Measurements from ENCODE around the gene PHC2.

The PHC2 gene

GRCh38 chr1:33338048-33338439 is 92.9 kb downstream of the PHC2 start:
- no peak for DNase-seq (ENCODE audit: low read depth)
- TF ChIP-seq CTCF (IDR thresholded peaks at IDR 0.05; ENCODE audit: low read depth, low read length) (no peak), MAX (IDR thresholded peaks at IDR 0.05; ENCODE audit: low read depth, low read length) (no peak), MYC (IDR thresholded peaks at IDR 0.05; ENCODE audit: low read depth, low read length) (no peak), POLR2A (IDR thresholded peaks at IDR 0.05; ENCODE audit: extremely low read depth, insufficient read length) (no peak)
- no peak overlapping the region for H3K4me3 ChIP-seq (ENCODE audit: low read depth, low read length)

GRCh38 chr1:33337441-33337840 is 93.5 kb downstream of the PHC2 start:
- no peak overlapping the region for H3K4me3 ChIP-seq (ENCODE audit: low read depth, low read length)
- TF ChIP-seq POLR2A (IDR thresholded peaks at IDR 0.05; ENCODE audit: extremely low read depth, insufficient read length) (no peak), MAX (IDR thresholded peaks at IDR 0.05; ENCODE audit: low read depth, low read length) (no peak), MYC (IDR thresholded peaks at IDR 0.05; ENCODE audit: low read depth, low read length) (no peak), CTCF (IDR thresholded peaks at IDR 0.05; ENCODE audit: low read depth, low read length) (no peak)
- DNase-seq (ENCODE audit: low read depth), result no peak

- no peak for DNase-seq (ENCODE audit: low read depth)
Measured at GRCh38 chr1:33336580-33336979, 94.3 kb downstream of the PHC2 start.

GRCh38 chr1:33335020-33335419 is 95.9 kb downstream of the PHC2 start:
- DNase-seq (ENCODE audit: low read depth), result peak; percentile 23
- TF ChIP-seq MAX (IDR thresholded peaks at IDR 0.05; ENCODE audit: low read depth, low read length), result no peak
- no peak for TF ChIP-seq CTCF (IDR thresholded peaks at IDR 0.05; ENCODE audit: low read depth, low read length)
- no peak for TF ChIP-seq MYC (IDR thresholded peaks at IDR 0.05; ENCODE audit: low read depth, low read length)
- TF ChIP-seq POLR2A (IDR thresholded peaks at IDR 0.05; ENCODE audit: extremely low read depth, insufficient read length), result no peak
- no peak overlapping the region for H3K4me3 ChIP-seq (ENCODE audit: low read depth, low read length)

More at GRCh38 chr1:33336580-33336979, 94.3 kb downstream of the PHC2 start:
- TF ChIP-seq MYC (IDR thresholded peaks at IDR 0.05; ENCODE audit: low read depth, low read length), result no peak
- TF ChIP-seq MAX (IDR thresholded peaks at IDR 0.05; ENCODE audit: low read depth, low read length), result no peak
- TF ChIP-seq CTCF (IDR thresholded peaks at IDR 0.05; ENCODE audit: low read depth, low read length), result no peak
- TF ChIP-seq POLR2A (IDR thresholded peaks at IDR 0.05; ENCODE audit: extremely low read depth, insufficient read length), result no peak
- no peak overlapping the region for H3K4me3 ChIP-seq (ENCODE audit: low read depth, low read length)

- no peak overlapping the region for H3K4me3 ChIP-seq (ENCODE audit: low read depth, low read length)
- TF ChIP-seq MAX (IDR thresholded peaks at IDR 0.05; ENCODE audit: low read depth, low read length) (no peak), CTCF (IDR thresholded peaks at IDR 0.05; ENCODE audit: low read depth, low read length) (no peak), POLR2A (IDR thresholded peaks at IDR 0.05; ENCODE audit: extremely low read depth, insufficient read length) (no peak), MYC (IDR thresholded peaks at IDR 0.05; ENCODE audit: low read depth, low read length) (no peak)
- DNase-seq (ENCODE audit: low read depth), result no peak
Measured at GRCh38 chr1:33334081-33334552, 96.8 kb downstream of the PHC2 start.

All from NB4 (cell line).